Measurements from ENCODE around the gene HOXD10.
A peak's percentile ranks its signal among the peaks of the same experiment; 100 is the strongest.

HOXD10 gene

DNA sequence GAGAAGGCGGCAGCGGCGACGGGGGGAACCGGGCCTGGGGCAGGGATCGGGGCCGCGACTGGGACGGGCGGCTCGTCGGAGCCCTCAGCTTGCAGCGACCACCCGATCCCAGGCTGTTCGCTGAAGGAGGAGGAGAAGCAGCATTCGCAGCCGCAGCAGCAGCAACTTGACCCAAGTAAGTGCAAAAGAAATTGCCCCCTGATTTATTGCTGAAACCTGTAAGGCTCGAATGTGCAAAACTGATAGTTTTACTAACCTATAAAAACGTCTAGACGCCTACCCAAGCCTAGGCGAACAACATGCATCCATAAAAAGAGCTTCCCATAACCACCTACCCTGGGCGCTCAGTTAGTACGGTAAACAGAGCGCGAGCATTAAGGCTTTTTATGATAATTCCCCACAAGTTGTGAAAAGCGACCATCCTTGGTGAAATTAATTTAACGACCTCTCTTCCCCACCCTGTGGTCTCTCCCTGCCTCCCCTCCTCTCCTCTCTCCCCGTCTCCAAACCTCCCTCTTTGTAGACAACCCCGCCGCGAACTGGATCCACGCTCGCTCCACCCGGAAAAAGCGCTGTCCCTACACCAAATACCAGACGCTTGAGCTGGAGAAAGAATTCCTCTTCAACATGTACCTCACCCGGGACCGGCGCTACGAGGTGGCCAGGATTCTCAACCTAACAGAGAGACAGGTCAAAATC lies 7.0 kb downstream of the HOXD10 start:
- no peak for DNase-seq (ENCODE audit: low read depth)
- no peak overlapping the region for H3K4me3 ChIP-seq (ENCODE audit: low read depth, low read length)
- TF ChIP-seq, protein P1, sequence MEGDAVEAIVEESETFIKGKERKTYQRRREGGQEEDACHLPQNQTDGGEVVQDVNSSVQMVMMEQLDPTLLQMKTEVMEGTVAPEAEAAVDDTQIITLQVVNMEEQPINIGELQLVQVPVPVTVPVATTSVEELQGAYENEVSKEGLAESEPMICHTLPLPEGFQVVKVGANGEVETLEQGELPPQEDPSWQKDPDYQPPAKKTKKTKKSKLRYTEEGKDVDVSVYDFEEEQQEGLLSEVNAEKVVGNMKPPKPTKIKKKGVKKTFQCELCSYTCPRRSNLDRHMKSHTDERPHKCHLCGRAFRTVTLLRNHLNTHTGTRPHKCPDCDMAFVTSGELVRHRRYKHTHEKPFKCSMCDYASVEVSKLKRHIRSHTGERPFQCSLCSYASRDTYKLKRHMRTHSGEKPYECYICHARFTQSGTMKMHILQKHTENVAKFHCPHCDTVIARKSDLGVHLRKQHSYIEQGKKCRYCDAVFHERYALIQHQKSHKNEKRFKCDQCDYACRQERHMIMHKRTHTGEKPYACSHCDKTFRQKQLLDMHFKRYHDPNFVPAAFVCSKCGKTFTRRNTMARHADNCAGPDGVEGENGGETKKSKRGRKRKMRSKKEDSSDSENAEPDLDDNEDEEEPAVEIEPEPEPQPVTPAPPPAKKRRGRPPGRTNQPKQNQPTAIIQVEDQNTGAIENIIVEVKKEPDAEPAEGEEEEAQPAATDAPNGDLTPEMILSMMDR (IDR thresholded peaks at IDR 0.05; ENCODE audit: control insufficient read depth, extremely low read depth, insufficient read depth) = no peak

DNA sequence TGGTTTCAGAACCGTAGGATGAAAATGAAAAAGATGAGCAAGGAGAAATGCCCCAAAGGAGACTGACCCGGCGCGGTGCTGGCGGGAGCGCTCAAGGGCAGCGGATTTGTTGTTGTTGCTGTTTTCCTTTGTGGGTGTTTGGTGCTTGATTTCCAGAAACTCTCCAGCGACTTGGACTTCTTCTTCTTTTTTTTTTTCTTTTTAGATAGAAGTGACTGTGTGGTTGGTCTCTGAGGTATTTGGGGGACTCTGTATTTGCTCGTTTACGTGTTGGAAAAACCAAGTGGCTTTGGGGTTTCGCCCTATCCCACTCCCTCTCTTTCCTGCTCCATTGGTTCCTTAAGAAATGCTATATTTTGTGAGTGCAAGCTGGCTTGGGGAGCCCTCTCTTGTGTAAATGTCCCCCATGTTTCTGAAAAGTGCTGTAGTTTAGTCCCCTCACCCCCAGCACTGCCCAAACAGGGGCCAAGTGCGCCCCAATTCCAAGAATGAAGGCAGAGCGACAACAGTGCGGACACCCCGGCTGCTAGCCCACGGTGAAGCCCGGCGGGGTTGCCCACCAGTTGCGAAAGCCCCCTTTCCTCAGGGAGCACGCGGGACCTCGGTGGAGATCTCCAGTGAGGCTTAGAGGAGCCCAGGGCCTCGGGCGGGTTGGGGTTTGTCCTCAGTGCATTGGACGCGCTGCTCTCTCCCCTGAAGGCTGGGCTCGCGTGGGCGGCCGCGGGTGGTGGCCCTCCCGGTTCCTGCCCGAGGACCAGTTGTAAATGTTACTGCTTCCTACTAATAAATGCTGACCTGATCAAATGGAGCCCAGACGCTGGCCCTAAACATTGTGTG lies 7.8 kb downstream of the HOXD10 start:
- no peak for DNase-seq (ENCODE audit: low read depth)
- H3K4me3 ChIP-seq (ENCODE audit: low read depth, low read length) = no peak overlapping the region

DNA sequence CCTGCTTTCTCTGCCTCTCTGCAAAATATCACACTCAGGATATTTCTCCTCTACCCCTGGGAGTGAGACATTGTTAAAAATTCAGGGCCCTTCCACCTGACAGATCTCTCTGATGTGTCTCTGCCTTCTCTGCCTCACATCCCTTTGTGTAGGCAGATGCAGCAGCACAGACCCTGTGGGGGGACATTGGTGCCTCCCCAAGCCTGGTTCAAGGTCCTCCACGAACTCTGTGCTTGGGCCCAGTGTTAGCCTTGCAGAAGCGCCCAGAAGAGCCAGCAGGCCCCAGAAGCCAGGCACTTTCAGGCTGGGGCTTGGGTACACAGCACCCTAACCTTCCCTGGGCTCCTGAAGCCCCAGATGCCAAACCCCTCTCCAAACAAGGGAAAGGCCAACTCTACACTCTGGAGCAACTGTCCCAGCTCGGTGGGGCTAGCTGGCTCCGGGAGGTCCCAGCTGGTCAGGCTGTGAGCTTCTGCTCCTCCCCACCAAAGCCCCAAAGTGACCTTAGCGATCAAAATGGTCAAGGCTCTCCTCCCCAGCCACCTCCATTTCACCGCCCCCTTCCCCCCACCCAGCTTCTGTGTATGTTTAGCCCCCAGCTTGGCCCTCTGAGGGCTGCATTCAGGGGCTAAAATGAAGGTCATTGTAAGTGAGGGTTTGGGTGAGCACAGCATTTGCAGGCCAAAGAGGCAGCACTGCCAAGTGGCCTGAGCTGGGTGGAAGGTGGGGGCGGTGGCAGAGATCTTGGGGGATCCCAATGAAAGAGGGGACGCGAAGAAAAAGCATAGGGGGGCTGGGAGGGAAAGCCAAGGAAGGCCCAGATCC lies 8.6 kb downstream of the HOXD10 start:
- TF ChIP-seq, protein P1 (IDR thresholded peaks at IDR 0.05; ENCODE audit: control insufficient read depth, extremely low read depth, insufficient read depth) = no peak
- H3K4me3 ChIP-seq (ENCODE audit: low read depth, low read length) = no peak overlapping the region
- DNase-seq (ENCODE audit: low read depth) = no peak

More for the DNA sequence above, 7.8 kb downstream of the HOXD10 start:
- TF ChIP-seq, protein P1 (IDR thresholded peaks at IDR 0.05; ENCODE audit: control insufficient read depth, extremely low read depth, insufficient read depth) = no peak

DNA sequence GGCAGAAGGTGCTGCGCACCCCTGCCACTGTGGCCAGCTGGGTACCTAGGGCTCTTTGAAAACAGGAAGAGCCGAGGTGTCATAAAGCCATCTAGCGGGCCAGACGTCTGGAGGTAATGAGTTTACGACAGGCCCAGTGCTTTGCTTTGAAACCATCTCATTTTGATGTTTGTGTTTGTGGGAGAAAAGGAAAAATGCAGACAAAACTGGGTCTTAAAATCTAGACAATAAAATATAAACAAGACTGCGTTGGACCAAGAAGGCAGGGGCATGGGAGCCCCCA lies 9.1 kb downstream of the HOXD10 start:
- DNase-seq (ENCODE audit: low read depth) = no peak
- TF ChIP-seq, protein P1 (IDR thresholded peaks at IDR 0.05; ENCODE audit: control insufficient read depth, extremely low read depth, insufficient read depth) = no peak
- H3K4me3 ChIP-seq (ENCODE audit: low read depth, low read length) = no peak overlapping the region

DNA sequence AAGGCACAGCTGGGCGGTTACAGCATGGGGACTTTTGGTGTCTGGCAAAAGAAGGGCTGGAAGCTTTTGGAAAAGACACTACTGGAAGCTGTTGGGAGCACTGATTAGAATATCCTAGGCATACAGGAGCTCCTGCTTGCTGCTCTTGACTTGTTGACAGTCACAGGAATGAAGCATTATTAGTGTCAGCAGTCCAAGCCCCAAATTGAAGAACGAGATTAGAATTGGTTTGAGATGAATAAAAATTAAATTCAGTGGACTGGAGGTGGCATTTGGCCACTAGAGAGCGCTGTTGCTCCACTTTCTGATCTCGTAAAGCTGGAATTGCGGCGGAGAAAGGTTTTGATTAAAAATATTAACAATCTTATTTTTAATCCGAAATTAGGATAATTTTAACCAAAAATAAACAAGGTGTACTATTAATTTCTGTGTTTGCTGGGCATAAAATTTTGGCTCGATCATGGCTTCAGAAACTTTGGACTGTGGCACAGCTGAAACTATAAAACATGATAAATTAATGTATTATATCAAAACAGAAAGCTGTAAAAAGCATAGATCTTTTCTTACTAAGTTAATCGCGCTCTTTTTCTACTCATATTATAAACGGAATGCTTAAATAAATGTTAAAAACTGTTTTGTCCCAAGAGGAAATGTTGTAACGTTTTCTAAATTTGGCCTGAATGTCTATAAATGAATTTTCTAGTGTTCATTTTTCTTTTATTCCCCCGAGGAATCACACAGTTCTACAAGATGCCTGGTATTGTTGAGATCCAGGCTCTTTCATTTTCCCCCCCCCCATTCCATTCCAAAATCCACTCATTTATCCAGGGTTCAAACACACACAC lies 10.6 kb downstream of the HOXD10 start:
- TF ChIP-seq, protein P1 (IDR thresholded peaks at IDR 0.05; ENCODE audit: control insufficient read depth, extremely low read depth, insufficient read depth) = peak; percentile 74
- no peak overlapping the region for H3K4me3 ChIP-seq (ENCODE audit: low read depth, low read length)
- no peak for DNase-seq (ENCODE audit: low read depth)

DNA sequence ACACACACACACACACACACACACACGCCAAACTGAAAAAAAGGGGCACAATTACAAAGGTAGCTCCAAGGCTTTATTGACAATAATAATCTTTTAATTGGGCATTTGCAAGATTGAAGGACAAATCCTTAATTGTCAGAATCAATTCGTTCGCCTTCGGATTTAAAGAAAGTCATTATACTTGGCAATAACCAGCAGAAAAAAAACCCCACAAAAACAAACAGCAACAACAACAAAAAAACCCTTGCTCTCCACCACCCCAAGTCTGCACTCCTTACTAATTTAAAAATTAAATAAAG lies 11.1 kb downstream of the HOXD10 start:
- TF ChIP-seq, protein P1 (IDR thresholded peaks at IDR 0.05; ENCODE audit: control insufficient read depth, extremely low read depth, insufficient read depth) = no peak
- DNase-seq (ENCODE audit: low read depth) = no peak
- H3K4me3 ChIP-seq (ENCODE audit: low read depth, low read length) = no peak overlapping the region
